HepG2 (cell line): ENCODE data around the gene SARS2. TPM values are rescaled to one million over a fixed set of nuclear protein-coding genes. Genes with fewer than 3 reads are reported as not detected.

ENCODE experiments used
- AGO2 ChIP-seq: fragments of 200-400 bp; formaldehyde crosslinking; optimal IDR thresholded peaks from 2 replicates; pipeline ENCODE3; 2017; ENCODE audit warnings: mild to moderate bottlenecking, low read depth, low read length, moderate library complexity
- ATF1 ChIP-seq: IDR thresholded peaks from 2 replicates; pipeline ENCODE4 v1.6.1; 2016; ENCODE audit warnings: mild to moderate bottlenecking, control low read depth
- CEBPZ ChIP-seq: IDR thresholded peaks from 2 replicates; pipeline ENCODE4 v1.6.1; 2012; ENCODE audit warnings: low read length, improper control_type of control experiment
- CTCF ChIP-seq: sonication (generic); formaldehyde crosslinking; IDR thresholded peaks from 2 replicates; pipeline ENCODE4 v1.5.0; 2020; ENCODE audit warnings: mild to moderate bottlenecking, missing genetic modification reagents, moderate library complexity
- DDIT3 ChIP-seq: sonication (generic); formaldehyde crosslinking; IDR thresholded peaks from 2 replicates; pipeline ENCODE4 v1.4.0; 2020; ENCODE audit warnings: mild to moderate bottlenecking, missing genetic modification reagents
- ELF3 ChIP-seq: IDR thresholded peaks from 2 replicates; pipeline ENCODE4 v1.6.1; 2016; ENCODE audit warnings: missing genetic modification reagents, missing compliant biosample characterization
- HNRNPK ChIP-seq: fragments of 200-400 bp; formaldehyde crosslinking; IDR thresholded peaks from 2 replicates; pipeline ENCODE4 v1.6.1; 2018; ENCODE audit warnings: low read length, low read depth, moderate library complexity, mild to moderate bottlenecking; ENCODE audit not compliant: poor library complexity, severe bottlenecking
- NBN ChIP-seq: fragments of 450-650 bp; conservative IDR thresholded peaks from 2 replicates; pipeline ENCODE4 v1.6.1; 2017
- PITX1 ChIP-seq: sonication (generic); formaldehyde crosslinking; IDR thresholded peaks from 2 replicates; pipeline ENCODE4 v1.5.1; 2020; ENCODE audit warnings: mild to moderate bottlenecking, missing genetic modification reagents
- REPIN1 ChIP-seq: sonication (generic); formaldehyde crosslinking; IDR thresholded peaks from 2 replicates; pipeline ENCODE4 v1.8.0; 2022; ENCODE audit warnings: missing genetic modification reagents, low read depth, mild to moderate bottlenecking, borderline replicate concordance
- STAT5B ChIP-seq: sonication (generic); formaldehyde crosslinking; IDR thresholded peaks from 2 replicates; pipeline ENCODE4 v1.4.0; 2020; ENCODE audit warnings: missing genetic modification reagents
- TFDP1 ChIP-seq: IDR thresholded peaks from 2 replicates; pipeline ENCODE4 v1.6.1; 2016; ENCODE audit warnings: missing compliant biosample characterization, missing genetic modification reagents, borderline replicate concordance
- ZBTB14 ChIP-seq: sonication (generic); formaldehyde crosslinking; IDR thresholded peaks from 2 replicates; pipeline ENCODE4 v1.4.0; 2020; ENCODE audit warnings: missing genetic modification reagents
- ZNF800 ChIP-seq: sonication (generic); formaldehyde crosslinking; IDR thresholded peaks from 2 replicates; pipeline ENCODE4 v1.4.0; 2020; ENCODE audit warnings: missing genetic modification reagents
- polyA plus RNA-seq, 8 experiments: library from polyadenylated mRNA; depleted of rRNA in 3 of 8; stranded (reverse) in 7 of 8; unstranded in 1 of 8; fragments of >200 nt; fragmentation: Illumina TruSeq in 4 of 8; extraction: Trizol in 4 of 8; gene quantifications; 2 replicates each; pipeline versions ENCODE4 v1.2.1 to v1.2.3, GENCODE V29; 2011 to 2016; ENCODE audit warnings: low read depth in 4 of 8, missing spikeins in 1 of 8, mixed read lengths in 1 of 8; ENCODE audit not compliant: insufficient read depth in 1 of 8
- total RNA-seq, 5 experiments: library from RNA; depleted of rRNA; stranded (reverse); fragments of >200 nt; fragmentation: Illumina TruSeq; extraction: Trizol; gene quantifications; 2 replicates each; pipeline ENCODE4 v1.2.3, GENCODE V29; 2016; ENCODE audit warnings: low read depth in 1 of 5

Gene SARS2
- total and polyA plus RNA-seq, 2 of the 13 experiments (the other 11 are each of a cell fraction or from before 2014, with no cell fraction given), result 40.0 to 48.6 TPM

GRCh38 chr19:38917921-38918491 is 12.6 kb downstream of the SARS2 start (continued):
- TF ChIP-seq ZBTB14 (CRISPR knock-in tag) (no peak), STAT5B (CRISPR knock-in tag) (no peak), ATF1 (no peak), DDIT3 (no peak), REPIN1 (0 out of 2 replicates have a peak, but pooled peaks have one; percentile 39), TFDP1 (no peak), HNRNPK (no peak), NBN (no peak), ELF3 (CRISPR knock-in tag) (0 out of 2 replicates have a peak, but pooled peaks have one; percentile 29), AGO2 (no peak), PITX1 (CRISPR knock-in tag) (peak; percentile 60; the same call in 1 of the 2 replicates), CEBPZ (no peak), ZNF800 (CRISPR knock-in tag) (no peak), CTCF (CRISPR knock-in tag) (peak; percentile 78)
- TF ChIP-seq, all 625 proteins: peak for 34
